ENCODE data around the gene ESRRG.

DNA sequence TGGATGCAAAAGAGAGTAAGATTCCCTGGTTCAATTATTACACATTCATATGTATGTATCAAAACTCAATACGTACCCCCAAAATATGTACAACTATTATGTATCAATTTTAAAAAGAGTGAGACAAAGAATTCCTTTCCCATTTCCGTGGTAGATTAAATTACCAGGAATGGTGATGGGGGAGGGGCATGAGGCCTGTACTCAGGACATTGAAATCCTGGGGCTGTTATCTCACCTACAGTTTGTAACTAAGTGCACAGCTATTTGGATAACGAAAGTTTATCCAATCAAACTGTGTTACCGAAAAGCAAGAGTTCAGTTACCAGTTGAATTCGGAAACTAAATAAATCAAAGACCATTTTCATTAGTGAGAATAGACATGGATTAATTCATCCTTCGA lies 8.3 kb upstream of the ESRRG start:
- TF ChIP-seq CTCF (IDR thresholded peaks at IDR 0.05; ENCODE audit: low read length) (no peak), EZH2 (IDR thresholded peaks at IDR 0.05; ENCODE audit: borderline replicate concordance, low read length) (no peak)

Data from OCI-LY1 (cell line).